ENCODE measurements around the gene ELP6. TPM values are rescaled to one million over a fixed set of nuclear protein-coding genes. Genes with fewer than 3 reads are reported as not detected.
A peak's percentile ranks its signal among the peaks of the same experiment; 100 is the strongest.
"Not testable (repeated sequence)": the region's sequence is repeated elsewhere in the genome, so short reads cannot be mapped to it uniquely, and the experiment has no call there.

The ELP6 gene
- total RNA-seq, 8 experiments from 2014 or later, result 23.6 to 50.6 (median 37.8) TPM

DNA sequence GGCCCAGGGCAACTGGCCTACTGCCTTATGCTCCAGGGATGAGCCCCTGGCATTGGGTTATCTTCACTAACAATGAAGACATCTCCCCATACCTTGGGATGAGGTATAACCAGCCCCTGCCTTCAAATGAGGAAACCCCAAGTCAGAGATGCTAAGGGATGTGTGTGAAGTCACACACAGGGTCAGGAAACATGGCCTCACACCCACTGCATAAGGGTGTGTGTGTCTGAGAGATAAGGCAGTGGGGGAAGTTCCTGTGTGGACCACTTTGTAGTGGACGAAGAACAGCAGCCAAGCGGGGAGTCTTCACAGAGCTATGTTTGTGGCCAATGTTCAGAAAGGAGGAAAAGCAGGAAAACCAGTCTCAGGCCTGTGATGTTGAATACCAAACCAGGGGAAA lies 10.5 kb downstream of the ELP6 start:
- 88 to 100% (median 93%) methylated on average over 1 to 2 of the region's 2 CpGs; no CpG with 5 or more reads in 7 of the 10 experiments for WGBS, 10 experiments
- in situ Hi-C loops (cut with MboI; ENCODE audit: low pct_unique_long_range_greater_than_20kb in 2 of 9, low sequenced_read_pairs in 9 of 9, unreplicated experiment in 9 of 9), result loop anchor here in 3 of 9 experiments (25.0 kb wide), 1 partner anchor 284 kb away; the partner anchor contains the start of gene SMARCC1 (in 3 of the 3)
- no peak for ATAC-seq (replicated peaks in 6 of 8)

DNA sequence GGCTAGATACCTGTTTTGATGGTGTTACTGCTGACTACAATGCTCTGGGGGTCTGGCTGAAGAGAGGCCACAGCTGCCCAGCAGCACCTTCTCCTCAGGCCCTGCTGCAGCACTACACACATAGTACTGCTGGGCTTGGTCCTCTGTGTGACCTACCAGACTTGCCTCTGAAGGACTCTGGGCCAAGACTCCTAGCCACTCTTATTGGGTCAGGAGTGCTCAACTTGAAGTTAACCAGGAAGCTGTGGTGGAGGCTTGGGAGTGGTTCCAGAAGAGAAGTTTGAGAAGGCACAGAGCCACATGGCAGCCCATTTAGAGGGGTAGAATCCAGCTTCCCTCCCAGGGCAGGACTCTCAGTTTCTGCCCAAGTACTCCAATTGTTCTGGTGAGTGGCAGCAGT lies 16.6 kb downstream of the ELP6 start:
- H3K27ac ChIP-seq, result no peak overlapping the region
- ATAC-seq (replicated peaks in 6 of 8), result no peak
- no peaks in the 10 kb centered on the region for H3K4me1 ChIP-seq (replicated peaks in 1 of 2)
- no peak overlapping the region for H3K4me3 ChIP-seq
- in situ Hi-C loops (cut with MboI; ENCODE audit: low pct_unique_long_range_greater_than_20kb in 2 of 9, low sequenced_read_pairs in 9 of 9, unreplicated experiment in 9 of 9), result no loop called here

More for the DNA sequence above, 10.5 kb downstream of the ELP6 start:
- Histone ChIP-seq H3K27ac (no peak overlapping the region), H3K4me1 (replicated peaks in 1 of 2) (no peaks in the 10 kb centered on the region), H3K4me3 (no peak overlapping the region)

DNA sequence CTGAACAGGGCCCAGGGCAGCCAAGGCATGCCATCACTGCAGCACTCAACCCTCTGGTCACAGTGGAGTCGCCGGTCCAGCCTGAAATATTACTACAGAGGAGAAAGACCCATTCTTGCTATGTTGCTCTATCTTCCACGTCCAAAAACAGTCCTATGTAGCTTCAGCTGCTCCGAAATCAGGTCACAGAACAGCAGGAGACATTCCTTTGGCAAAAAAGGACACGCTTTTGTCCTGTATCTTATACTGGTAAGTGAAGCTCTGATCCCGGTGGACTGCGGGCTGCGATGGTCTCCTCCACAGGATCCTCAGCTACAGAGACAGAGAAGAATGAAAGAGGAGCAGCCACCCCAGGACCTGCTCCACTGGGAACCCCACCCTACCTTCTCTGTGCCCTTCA lies 17.6 kb downstream of the ELP6 start:
- 61 to 100% (median 92%) methylated on average over 2 to 7 of the region's 8 CpGs; no CpG with 5 or more reads in 2 of the 10 experiments for WGBS, 10 experiments
- no peak for ATAC-seq (replicated peaks in 6 of 8)
- Histone ChIP-seq H3K4me1 (replicated peaks in 1 of 2) (no peaks in the 10 kb centered on the region), H3K27ac (no peak overlapping the region), H3K4me3 (no peak overlapping the region)
- in situ Hi-C loops (cut with MboI; ENCODE audit: low pct_unique_long_range_greater_than_20kb in 2 of 9, low sequenced_read_pairs in 9 of 9, unreplicated experiment in 9 of 9), result no loop called here

DNA sequence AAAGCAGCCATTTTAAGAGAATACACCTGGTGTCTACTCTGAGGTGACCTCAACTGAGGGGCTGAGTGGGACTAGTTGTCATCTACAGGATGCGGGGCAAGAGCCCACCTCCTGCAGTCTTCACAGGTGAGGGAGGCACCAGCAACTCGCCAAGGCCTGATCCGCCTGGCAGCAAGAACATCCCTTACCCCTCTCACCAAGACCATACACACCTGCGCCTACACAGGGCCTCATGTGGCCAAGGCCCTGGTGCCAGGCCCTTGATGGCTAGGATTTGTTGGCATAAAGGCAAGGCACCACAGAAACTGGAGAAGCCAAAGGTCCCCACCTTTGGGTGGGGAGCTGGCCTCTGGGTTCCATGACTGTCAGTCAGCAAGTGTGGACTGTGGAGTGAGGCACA lies 18.4 kb downstream of the ELP6 start:
- H3K4me1 ChIP-seq (replicated peaks in 1 of 2), result no peaks in the 10 kb centered on the region
- WGBS, 10 experiments, result 80 to 100% (median 97%) methylated on average over 1 to 3 of the region's 4 CpGs; no CpG with 5 or more reads in 4 of the 10 experiments
- ATAC-seq (replicated peaks in 6 of 8), result no peak
- in situ Hi-C loops (cut with MboI; ENCODE audit: low pct_unique_long_range_greater_than_20kb in 2 of 9, low sequenced_read_pairs in 9 of 9, unreplicated experiment in 9 of 9), result no loop called here
- no peak overlapping the region for H3K27ac ChIP-seq
- no peak overlapping the region for H3K4me3 ChIP-seq

DNA sequence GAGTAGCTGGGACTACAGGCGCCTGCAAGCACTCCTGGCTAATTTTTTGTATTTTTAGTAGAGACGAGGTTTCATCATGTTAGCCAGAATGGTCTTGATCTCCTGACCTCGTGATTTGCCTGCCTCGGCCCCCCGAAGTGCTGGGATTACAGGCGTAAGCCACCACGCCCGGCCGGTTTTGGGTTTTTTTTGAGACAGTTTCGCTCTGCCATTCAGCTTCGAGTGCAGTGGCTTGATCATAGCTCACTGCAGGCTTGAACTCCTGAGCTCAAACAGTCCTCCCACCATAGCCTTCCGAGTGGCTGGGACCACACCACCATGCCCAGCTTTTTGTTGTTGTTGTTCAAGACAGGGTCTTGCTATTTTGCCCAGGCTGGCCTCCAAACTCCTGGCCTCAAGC lies 21.7 kb downstream of the ELP6 start:
- Histone ChIP-seq H3K4me3 (no peak overlapping the region), H3K4me1 (replicated peaks in 1 of 2) (no peaks in the 10 kb centered on the region), H3K27ac (no peak overlapping the region)
- in situ Hi-C loops (cut with MboI; ENCODE audit: low pct_unique_long_range_greater_than_20kb in 2 of 9, low sequenced_read_pairs in 9 of 9, unreplicated experiment in 9 of 9), result no loop called here
- ATAC-seq (replicated peaks in 6 of 8), result no peak
- 67 to 97% (median 90%) methylated on average over 1 to 9 of the region's 12 CpGs; no CpG with 5 or more reads in 3 of the 10 experiments for WGBS, 10 experiments

DNA sequence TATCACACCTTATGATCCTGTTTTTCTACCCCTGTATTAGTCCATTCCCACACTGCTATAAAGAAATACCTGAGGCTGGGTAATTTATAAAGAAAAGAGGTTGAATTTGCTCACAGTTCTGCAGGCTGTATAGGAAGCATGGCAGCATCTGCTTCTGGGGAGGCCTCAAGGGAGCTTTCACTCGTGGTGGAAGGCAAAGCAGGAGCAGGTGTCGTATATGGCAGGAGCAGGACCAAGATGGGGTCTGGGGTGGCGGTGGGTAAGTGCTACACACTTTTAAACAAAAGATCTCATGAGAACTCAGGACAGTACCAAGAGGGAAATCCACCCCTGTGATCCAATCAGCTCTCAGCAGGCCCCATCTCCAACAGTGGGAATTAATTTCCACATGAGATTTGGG lies 22.3 kb downstream of the ELP6 start:
- no peaks in the 10 kb centered on the region for H3K4me1 ChIP-seq (replicated peaks in 1 of 2)
- 40 to 100% (median 80%) methylated on average over 1 to 3 of the region's 3 CpGs; no CpG with 5 or more reads in 4 of the 10 experiments for WGBS, 10 experiments
- in situ Hi-C loops (cut with MboI; ENCODE audit: low pct_unique_long_range_greater_than_20kb in 2 of 9, low sequenced_read_pairs in 9 of 9, unreplicated experiment in 9 of 9), result no loop called here
- H3K4me3 ChIP-seq, result no peak overlapping the region
- no peak for ATAC-seq (replicated peaks in 6 of 8)
- H3K27ac ChIP-seq, result peak overlapping the region in 1 of 2 donors; percentile 37

DNA sequence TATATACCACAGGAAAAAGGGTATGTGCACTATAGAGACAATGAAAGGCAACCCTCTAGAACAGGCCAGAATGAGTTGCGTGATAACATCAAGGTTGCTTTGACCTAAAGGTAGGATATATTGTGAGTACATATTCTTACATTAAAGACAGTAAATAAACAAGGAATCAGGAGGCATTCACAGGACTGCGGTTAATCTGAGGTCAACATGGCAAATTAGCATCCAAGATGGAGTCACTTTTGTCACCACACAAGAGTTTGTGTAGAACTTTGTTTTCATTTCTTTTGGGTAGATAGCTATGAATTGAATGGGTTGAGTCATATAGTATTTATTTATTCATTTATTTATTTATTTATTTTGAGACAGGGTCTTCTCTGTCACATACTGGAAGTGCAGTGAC lies 26.2 kb downstream of the ELP6 start:
- no peak overlapping the region for H3K4me3 ChIP-seq
- in situ Hi-C loops (cut with MboI; ENCODE audit: low pct_unique_long_range_greater_than_20kb in 2 of 9, low sequenced_read_pairs in 9 of 9, unreplicated experiment in 9 of 9), result no loop called here
- ATAC-seq (replicated peaks in 6 of 8), result no peak
- peaks cover 3% of the 10 kb centered on the region in 2 donors for H3K4me1 ChIP-seq (replicated peaks in 1 of 2)
- H3K27ac ChIP-seq, result no peak overlapping the region
- WGBS, 10 experiments, result 83 to 100% (median 100%) methylated on average over 1 to 2 of the region's 2 CpGs; no CpG with 5 or more reads in 4 of the 10 experiments

DNA sequence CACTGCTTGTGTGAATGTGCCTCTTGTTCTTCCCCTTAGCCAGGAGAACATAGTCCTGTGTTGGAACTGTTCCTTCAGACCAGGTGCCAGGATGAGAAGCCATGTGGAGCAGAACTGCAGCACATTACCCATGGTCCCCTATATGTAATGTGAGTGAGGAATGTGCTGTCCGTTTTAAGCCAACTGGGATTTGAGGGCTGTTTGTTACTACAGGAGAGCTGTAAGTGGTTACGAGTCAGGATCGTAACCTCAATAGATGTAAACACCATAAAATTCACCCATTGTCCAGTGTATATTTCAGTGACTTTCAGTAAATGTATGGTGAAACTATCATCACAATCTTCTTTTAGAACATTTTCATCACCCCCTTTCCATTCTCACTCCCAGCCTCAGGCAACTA lies 27.7 kb downstream of the ELP6 start:
- in situ Hi-C loops (cut with MboI; ENCODE audit: low pct_unique_long_range_greater_than_20kb in 2 of 9, low sequenced_read_pairs in 9 of 9, unreplicated experiment in 9 of 9), result no loop called here
- ATAC-seq (replicated peaks in 6 of 8), result no peak
- Histone ChIP-seq H3K27ac (no peak overlapping the region), H3K4me3 (no peak overlapping the region), H3K4me1 (replicated peaks in 1 of 2) (peaks cover 5 to 8% of the 10 kb centered on the region in 2 donors)
- WGBS, 10 experiments, result 89 to 100% (median 97%) methylated on average over 1 to 3 of the region's 3 CpGs; no CpG with 5 or more reads in 4 of the 10 experiments

DNA sequence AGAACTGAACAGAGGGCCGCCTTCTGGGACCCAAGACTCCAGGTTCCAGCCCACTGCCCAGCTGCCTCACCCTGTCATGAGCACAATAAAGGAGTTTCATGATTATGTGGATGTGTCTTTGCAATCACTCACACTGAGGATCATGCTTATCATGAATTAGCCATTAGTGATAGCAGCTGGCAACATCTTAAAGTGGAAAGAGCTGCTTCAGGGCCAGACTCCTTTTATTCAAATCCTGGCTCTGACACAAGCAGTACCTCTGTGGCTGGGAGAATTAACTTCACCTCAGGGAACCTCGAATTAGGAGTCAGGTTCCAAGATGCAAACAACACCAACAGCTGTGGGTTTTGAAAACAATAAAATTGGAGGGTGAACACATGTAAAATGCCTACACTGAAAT lies 31.1 kb downstream of the ELP6 start:
- H3K4me3 ChIP-seq, result no peak overlapping the region
- in situ Hi-C loops (cut with MboI; ENCODE audit: low pct_unique_long_range_greater_than_20kb in 2 of 9, low sequenced_read_pairs in 9 of 9, unreplicated experiment in 9 of 9), result no loop called here
- peak overlapping the region in 1 of 2 donors; percentile 63 for H3K27ac ChIP-seq
- 0 to 88% (median 20%) methylated on average over 1 to 2 of the region's 2 CpGs; no CpG with 5 or more reads in 3 of the 10 experiments for WGBS, 10 experiments
- H3K4me1 ChIP-seq (replicated peaks in 1 of 2), result peaks cover 5 to 8% of the 10 kb centered on the region in 2 donors
- ATAC-seq (replicated peaks in 6 of 8), result peak in 5 of 8 experiments; percentile 33 to 75 (median 44)

DNA sequence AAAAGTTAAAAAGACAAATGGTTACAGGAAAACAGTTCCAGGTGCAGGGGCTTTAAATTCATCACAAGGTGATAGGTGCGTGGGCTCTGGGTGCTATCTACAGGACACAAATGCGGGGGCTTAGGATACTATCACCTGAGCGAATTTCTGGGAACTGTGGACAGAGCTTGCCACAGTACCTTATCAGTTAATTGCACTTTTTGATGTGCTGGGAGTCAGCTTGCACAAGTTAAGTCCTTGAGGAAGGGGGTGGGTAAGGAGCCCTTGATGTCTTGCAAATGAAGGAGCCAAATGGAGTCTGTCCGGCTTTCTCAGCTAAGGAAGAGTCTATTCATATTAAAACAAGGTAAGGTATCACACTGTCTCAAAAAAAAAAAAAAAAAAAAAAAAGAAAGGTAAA lies 31.7 kb downstream of the ELP6 start:
- ATAC-seq (replicated peaks in 6 of 8); H3K4me1 ChIP-seq (replicated peaks in 1 of 2); in situ Hi-C loops (cut with MboI; ENCODE audit: low pct_unique_long_range_greater_than_20kb in 2 of 9, low sequenced_read_pairs in 9 of 9, unreplicated experiment in 9 of 9); H3K27ac ChIP-seq; H3K4me3 ChIP-seq: not testable (repeated sequence)
- WGBS, 10 experiments, result 17 to 64% (median 54%) methylated on average over 1 to 4 of the region's 4 CpGs; no CpG with 5 or more reads in 1 of the 10 experiments

DNA sequence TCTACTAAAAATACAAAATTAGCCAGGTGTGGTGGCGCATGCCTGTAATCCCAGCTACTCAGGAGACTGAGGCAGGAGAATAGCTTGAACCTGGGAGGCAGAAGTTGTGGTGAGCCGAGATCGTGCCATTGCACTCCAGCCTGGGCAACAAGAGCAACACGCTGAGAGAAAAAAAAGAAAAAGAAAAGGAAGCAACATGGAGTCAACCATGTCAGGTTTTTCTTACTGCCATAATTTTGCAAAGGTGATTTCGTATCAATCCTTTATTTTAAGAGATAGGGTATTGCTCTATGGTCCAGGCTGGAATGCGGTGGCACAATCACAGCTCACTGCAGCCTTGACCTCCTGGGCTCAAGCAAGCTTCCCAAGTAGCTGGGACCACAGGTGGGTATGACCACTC lies 33.2 kb downstream of the ELP6 start:
- in situ Hi-C loops (cut with MboI; ENCODE audit: low pct_unique_long_range_greater_than_20kb in 2 of 9, low sequenced_read_pairs in 9 of 9, unreplicated experiment in 9 of 9); ATAC-seq (replicated peaks in 6 of 8); H3K4me3 ChIP-seq; H3K27ac ChIP-seq: not testable (repeated sequence)
- peaks cover 8 to 13% of the 10 kb centered on the region in 2 donors for H3K4me1 ChIP-seq (replicated peaks in 1 of 2)
- 67 to 100% (median 93%) methylated on average over 1 to 5 of the region's 6 CpGs; no CpG with 5 or more reads in 5 of the 10 experiments for WGBS, 10 experiments

DNA sequence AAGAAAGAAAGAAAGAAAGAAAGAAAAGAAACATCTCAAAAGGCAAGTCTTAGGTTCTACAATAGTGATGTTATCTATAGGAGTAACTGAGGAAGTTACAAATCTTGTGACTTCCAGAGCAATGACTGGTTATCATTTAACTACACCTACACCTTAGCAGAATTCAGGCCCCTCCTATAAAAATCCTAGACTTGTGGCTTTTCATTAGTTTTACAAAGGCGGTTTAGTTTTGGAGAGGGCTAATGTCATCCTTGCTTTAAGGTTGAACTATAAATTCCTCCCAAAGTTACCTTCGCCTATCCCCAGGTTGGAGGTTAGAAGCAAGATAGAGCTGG lies 33.7 kb downstream of the ELP6 start:
- in situ Hi-C loops (cut with MboI; ENCODE audit: low pct_unique_long_range_greater_than_20kb in 2 of 9, low sequenced_read_pairs in 9 of 9, unreplicated experiment in 9 of 9), result no loop called here
- H3K4me3 ChIP-seq, result no peak overlapping the region
- H3K27ac ChIP-seq, result no peak overlapping the region
- 80 to 100% (median 100%) methylated on average over 1 to 2 of the region's 2 CpGs; no CpG with 5 or more reads in 3 of the 10 experiments for WGBS, 10 experiments
- ATAC-seq (replicated peaks in 6 of 8), result no peak
- peaks cover 8 to 13% of the 10 kb centered on the region in 2 donors for H3K4me1 ChIP-seq (replicated peaks in 1 of 2)

DNA sequence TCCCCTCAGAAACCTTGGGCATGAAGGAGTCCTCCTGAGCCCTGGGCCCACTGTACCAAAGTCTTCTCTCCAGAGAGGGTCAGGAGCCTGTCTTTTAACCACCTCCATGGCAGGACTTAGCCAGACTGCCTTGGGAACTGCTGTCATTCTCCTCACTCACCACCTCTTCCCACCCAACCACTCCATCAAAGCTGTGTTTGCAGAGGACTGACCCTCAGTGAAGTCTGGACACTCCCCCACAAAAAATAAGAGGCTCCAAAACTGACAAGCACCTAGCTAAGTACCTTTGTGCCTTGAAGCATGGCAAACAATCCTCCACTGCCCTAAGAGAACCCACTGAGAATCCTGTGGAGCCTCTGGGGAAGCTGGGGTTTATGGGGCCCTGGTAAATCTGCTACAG lies 35.5 kb downstream of the ELP6 start:
- H3K27ac ChIP-seq, result no peak overlapping the region
- ATAC-seq (replicated peaks in 6 of 8), result no peak
- in situ Hi-C loops (cut with MboI; ENCODE audit: low pct_unique_long_range_greater_than_20kb in 2 of 9, low sequenced_read_pairs in 9 of 9, unreplicated experiment in 9 of 9), result no loop called here
- H3K4me1 ChIP-seq (replicated peaks in 1 of 2), result peaks cover 11 to 17% of the 10 kb centered on the region in 2 donors
- H3K4me3 ChIP-seq, result no peak overlapping the region

DNA sequence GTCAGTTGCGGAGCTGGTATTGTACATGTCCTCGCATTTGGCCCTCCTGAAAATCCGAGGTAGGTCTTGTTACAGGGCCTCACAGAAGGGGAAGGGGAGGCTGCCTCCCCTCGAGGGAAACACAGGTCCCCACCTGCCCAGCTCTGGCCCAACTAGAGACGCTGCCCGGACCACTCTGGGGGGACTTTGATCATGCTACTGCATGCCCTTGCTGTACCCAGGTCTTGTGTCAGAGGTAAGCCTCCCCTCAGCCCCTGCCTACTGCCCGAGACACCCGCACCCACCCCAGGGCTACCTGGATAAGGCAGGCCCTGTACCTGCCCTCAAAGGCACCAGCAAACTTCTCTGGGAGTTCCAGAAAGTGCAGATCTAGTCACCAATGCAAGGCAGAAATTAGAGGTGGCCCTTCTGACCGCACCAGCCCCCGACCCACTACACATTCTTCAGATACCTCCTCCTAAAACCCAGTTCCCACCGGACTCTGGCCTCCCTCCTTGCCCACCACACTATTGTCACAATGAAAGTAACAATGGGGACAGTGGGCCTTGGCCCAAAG lies 36.8 kb downstream of the ELP6 start:
- in situ Hi-C loops (cut with MboI; ENCODE audit: low pct_unique_long_range_greater_than_20kb in 2 of 9, low sequenced_read_pairs in 9 of 9, unreplicated experiment in 9 of 9), result no loop called here
- no peak for ATAC-seq (replicated peaks in 6 of 8)
- H3K4me3 ChIP-seq, result peak overlapping the region in 1 of 5 donors; percentile 49
- no peak overlapping the region for H3K27ac ChIP-seq
- H3K4me1 ChIP-seq (replicated peaks in 1 of 2), result peaks cover 3 to 12% of the 10 kb centered on the region in 2 donors
- 67 to 100% (median 92%) methylated on average over 1 to 4 of the region's 11 CpGs; no CpG with 5 or more reads in 4 of the 10 experiments for WGBS, 10 experiments
